ENCODE data around the gene TMEM151B. TPM values are rescaled to one million over a fixed set of nuclear protein-coding genes. Genes with fewer than 3 reads are reported as not detected.

Gene TMEM151B
- total and polyA plus RNA-seq, 9 of the 15 experiments (the other 6 are each of a cell fraction or from before 2014, with no cell fraction given): not detected

DNA sequence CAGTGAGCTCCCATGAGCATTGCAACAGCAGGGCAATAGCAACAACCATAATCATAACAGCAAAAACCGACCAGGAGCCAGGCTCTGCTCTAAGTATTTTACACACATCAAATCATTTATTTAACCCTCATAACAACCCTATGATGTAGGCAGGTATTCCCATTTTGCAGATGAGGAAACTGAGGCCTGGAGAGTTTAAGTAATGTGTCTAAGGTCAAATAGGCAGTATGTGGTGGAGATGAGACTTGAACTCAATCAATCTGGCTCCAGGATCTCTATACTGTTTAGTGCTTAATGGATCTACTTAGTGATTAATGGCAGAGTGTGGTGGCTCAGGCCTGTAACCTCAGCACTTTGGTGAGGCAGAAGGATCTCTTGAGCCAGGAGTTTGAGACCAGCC, 3.4 kb downstream of the TMEM151B start:
- DNase-seq (ENCODE audit: extremely low read depth in 1 of 4, low spot score in 3 of 4) (no peak), FAIRE-seq (no peak), ATAC-seq (no peak)
- ChIA-PET POLR2A (interaction anchor here (0.7 to 4.7 kb wide), 5 partner anchors 15 to 156 kb away, joined by 3 to 24 read pairs (median 3); partner anchors contain the start of genes AARS2 and HSP90AB1), CTCF (ENCODE audit: low intra/inter-chr PET ratio) (no interaction called here)
- WGBS (ENCODE audit: insufficient coverage, low coverage, missing lambda C conversion rate): 0% methylated on average over 1 of the region's 1 CpG
- intact Hi-C loops (cut with micrococcal nuclease) (no loop called here), in situ Hi-C loops (cut with MboI) (no loop called here)
- H3K9me3 ChIP-seq (replicated peaks; ENCODE audit: control insufficient read depth, insufficient read depth, low read depth, low read length): no peaks in the 10 kb centered on the region
- no peak overlapping the region for H3K4me3 ChIP-seq
- H2AFZ ChIP-seq (ENCODE audit: low read depth, low read length): no peak overlapping the region
- peaks cover 0 to 33% of the 10 kb centered on the region in 2 experiments; a peak in 2 of 5 replicates for H3K4me1 ChIP-seq (replicated peaks in 1 of 2; ENCODE audit: control insufficient read depth in 2 of 2, insufficient read depth in 2 of 2, low read length in 2 of 2)
- no peaks in the 10 kb centered on the region for H3K79me2 ChIP-seq (ENCODE audit: control insufficient read depth, insufficient read depth, low read length)
- H3K27me3 ChIP-seq (ENCODE audit: control insufficient read depth in 2 of 2, insufficient read depth in 2 of 2, low read length in 2 of 2): peaks cover 75 to 85% of the 10 kb centered on the region in 2 experiments
- no peak overlapping the region for H3K4me2 ChIP-seq (ENCODE audit: insufficient read depth, low read length)
- H3K36me3 ChIP-seq (ENCODE audit: control insufficient read depth, insufficient read depth, low read length): no peaks in the 10 kb centered on the region
- no TSS peak for BruUV-seq (replicated peaks)
- peaks cover 19% of the 10 kb centered on the region for H4K20me1 ChIP-seq (replicated peaks; ENCODE audit: control insufficient read depth, insufficient read depth, low read length)
- TF ChIP-seq BCOR (IDR thresholded peaks at IDR 0.05): peak; percentile 63; the same call in 1 of the 2 replicates
- peak; percentile 93 for TF ChIP-seq RBM25 (IDR thresholded peaks at IDR 0.05; ENCODE audit: low read depth, low read length, severe bottlenecking)
- peak in 1 of 2 experiments; percentile 44; a peak in 2 of 4 replicates for TF ChIP-seq KDM1A (IDR thresholded peaks at IDR 0.05)
- no peak for TF ChIP-seq MXI1 (IDR thresholded peaks at IDR 0.05; ENCODE audit: low read depth, low read length)
- no peak for TF ChIP-seq LEF1 (IDR thresholded peaks at IDR 0.05)
- H3K9ac ChIP-seq (ENCODE audit: insufficient read depth in 1 of 2, low read depth in 2 of 2, low read length in 2 of 2): peak overlapping the region in 1 of 2 experiments; percentile 71; a peak in 1 of 4 replicates
- H3K27ac ChIP-seq (ENCODE audit: extremely low read depth, low read depth, low read length): no peak overlapping the region
- peaks cover 4% of the 10 kb centered on the region for H3K9me1 ChIP-seq (ENCODE audit: control insufficient read depth, insufficient read depth, low read length)

DNA sequence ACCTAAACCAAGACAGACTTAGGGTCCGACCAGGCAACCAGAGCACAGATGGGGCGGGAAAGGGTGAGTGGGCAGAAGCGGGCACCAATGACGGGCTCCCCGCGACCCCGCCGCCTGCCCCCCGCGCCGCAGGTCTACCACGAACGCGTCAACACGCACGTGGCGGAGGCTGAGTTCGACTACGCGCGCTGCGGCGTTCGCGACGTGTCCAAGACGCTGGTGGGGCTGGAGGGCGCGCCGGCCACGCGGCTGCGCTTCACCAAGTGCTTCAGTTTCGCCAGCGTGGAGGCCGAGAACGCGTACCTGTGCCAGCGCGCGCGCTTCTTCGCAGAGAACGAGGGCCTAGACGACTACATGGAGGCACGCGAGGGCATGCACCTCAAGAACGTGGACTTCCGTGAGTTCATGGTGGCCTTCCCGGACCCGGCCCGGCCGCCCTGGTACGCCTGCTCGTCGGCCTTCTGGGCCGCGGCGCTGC, 5.1 kb downstream of the TMEM151B start:
- TF ChIP-seq HNRNPL (IDR thresholded peaks at IDR 0.05; ENCODE audit: low read depth, low read length) (0 out of 2 replicates have a peak, but pooled peaks have one; percentile 31), ZNF282 (CRISPR knock-in tag; IDR thresholded peaks at IDR 0.05) (0 out of 2 replicates have a peak, but pooled peaks have one; percentile 30), HDAC6 (IDR thresholded peaks at IDR 0.05; ENCODE audit: low read depth, low read length) (no peak)
- no peak for ATAC-seq
- peaks cover 16% of the 10 kb centered on the region for H4K20me1 ChIP-seq (replicated peaks; ENCODE audit: control insufficient read depth, insufficient read depth, low read length)
- no peaks in the 10 kb centered on the region for H3K9me3 ChIP-seq (replicated peaks; ENCODE audit: control insufficient read depth, insufficient read depth, low read depth, low read length)
- ChIA-PET CTCF (ENCODE audit: low intra/inter-chr PET ratio) (no interaction called here), POLR2A (interaction anchor here (0.6 to 1.9 kb wide), 4 partner anchors 17 to 87 kb away, joined by 3 to 6 read pairs (median 4); no protein-coding TSS in a partner anchor)
- no peak overlapping the region for H3K9ac ChIP-seq (ENCODE audit: insufficient read depth in 1 of 2, low read depth in 2 of 2, low read length in 2 of 2)
- H3K79me2 ChIP-seq (ENCODE audit: control insufficient read depth, insufficient read depth, low read length): no peaks in the 10 kb centered on the region
- H3K36me3 ChIP-seq (ENCODE audit: control insufficient read depth, insufficient read depth, low read length): no peaks in the 10 kb centered on the region
- WGBS (ENCODE audit: insufficient coverage, low coverage, missing lambda C conversion rate): 80% methylated on average over 45 of the region's 59 CpGs
- H3K4me1 ChIP-seq (replicated peaks in 1 of 2; ENCODE audit: control insufficient read depth in 2 of 2, insufficient read depth in 2 of 2, low read length in 2 of 2): peaks cover 0 to 33% of the 10 kb centered on the region in 2 experiments; a peak in 2 of 5 replicates
- no peak overlapping the region for H3K4me3 ChIP-seq
- DNase-seq (ENCODE audit: extremely low read depth in 1 of 4, low spot score in 3 of 4): no peak
- peaks cover 4% of the 10 kb centered on the region for H3K9me1 ChIP-seq (ENCODE audit: control insufficient read depth, insufficient read depth, low read length)
- intact Hi-C loops (cut with micrococcal nuclease): no loop called here
- H2AFZ ChIP-seq (ENCODE audit: low read depth, low read length): no peak overlapping the region
- in situ Hi-C loops (cut with MboI): no loop called here
- BruUV-seq (replicated peaks): no TSS peak
- no peak overlapping the region for H3K27ac ChIP-seq (ENCODE audit: extremely low read depth, low read depth, low read length)
- peaks cover 69 to 87% of the 10 kb centered on the region in 2 experiments; a peak in 4 of 5 replicates for H3K27me3 ChIP-seq (ENCODE audit: control insufficient read depth in 2 of 2, insufficient read depth in 2 of 2, low read length in 2 of 2)
- FAIRE-seq: no peak
- no peak overlapping the region for H3K4me2 ChIP-seq (ENCODE audit: insufficient read depth, low read length)

Data from K562 (cell line).